Epithelial cell of proximal tubule (primary cell): ENCODE results near the gene CABLES2. TPM values are rescaled to one million over a fixed set of nuclear protein-coding genes. Genes with fewer than 3 reads are reported as not detected.

Experiments used
- DNase-seq: peaks from one replicate; pipeline ENCODE4 v3.0.0-alpha.2; 2011; ENCODE audit warnings: low read depth
- H3K4me3 ChIP-seq: 2 replicates; pipeline ENCODE4 v1.5.1; 2011; ENCODE audit warnings: low read depth, mild to moderate bottlenecking, low read length
- total RNA-seq: library from RNA; depleted of rRNA; stranded (reverse); fragments of >200 nt; gene quantifications from 2 replicates; pipeline ENCODE4 v1.2.3, GENCODE V29; 2015
- TF ChIP-seq, protein P1 (sequence below): conservative IDR thresholded peaks from 2 replicates; pipeline ENCODE4 v1.5.1; 2012; ENCODE audit warnings: low read depth, mild to moderate bottlenecking, low read length

The CABLES2 gene
- total RNA-seq, 1 donor from 2014 or later = 5.8 TPM

DNA sequence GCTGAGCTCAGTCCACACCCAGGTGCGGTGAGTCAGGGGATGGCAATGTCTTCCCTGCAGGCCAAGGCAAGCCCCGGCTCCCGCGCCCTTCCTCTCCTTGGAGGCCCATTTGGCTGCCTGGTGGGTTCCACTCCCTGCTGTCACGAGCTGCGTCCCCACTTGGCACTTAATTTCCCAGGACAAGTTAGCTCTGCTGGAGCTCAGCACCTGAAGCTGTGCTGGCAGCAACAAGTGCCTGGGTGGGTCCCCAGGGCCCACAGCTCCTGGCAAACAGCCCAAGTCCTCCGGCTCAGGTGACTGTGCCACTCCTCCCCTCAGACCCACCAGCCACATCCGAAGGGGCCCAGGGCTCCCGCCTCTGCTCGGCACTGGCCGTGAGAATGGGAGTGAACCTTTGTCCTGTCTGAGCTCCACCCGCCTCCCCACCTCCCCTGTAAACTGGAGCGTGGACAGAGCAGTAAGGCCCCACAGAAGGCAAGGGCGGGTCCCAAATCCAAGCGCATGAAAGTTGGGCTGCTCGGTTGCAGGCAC is 56.9 kb downstream of the CABLES2 start:
- H3K4me3 ChIP-seq = no peak overlapping the region
- DNase-seq = no peak
- TF ChIP-seq, protein P1, sequence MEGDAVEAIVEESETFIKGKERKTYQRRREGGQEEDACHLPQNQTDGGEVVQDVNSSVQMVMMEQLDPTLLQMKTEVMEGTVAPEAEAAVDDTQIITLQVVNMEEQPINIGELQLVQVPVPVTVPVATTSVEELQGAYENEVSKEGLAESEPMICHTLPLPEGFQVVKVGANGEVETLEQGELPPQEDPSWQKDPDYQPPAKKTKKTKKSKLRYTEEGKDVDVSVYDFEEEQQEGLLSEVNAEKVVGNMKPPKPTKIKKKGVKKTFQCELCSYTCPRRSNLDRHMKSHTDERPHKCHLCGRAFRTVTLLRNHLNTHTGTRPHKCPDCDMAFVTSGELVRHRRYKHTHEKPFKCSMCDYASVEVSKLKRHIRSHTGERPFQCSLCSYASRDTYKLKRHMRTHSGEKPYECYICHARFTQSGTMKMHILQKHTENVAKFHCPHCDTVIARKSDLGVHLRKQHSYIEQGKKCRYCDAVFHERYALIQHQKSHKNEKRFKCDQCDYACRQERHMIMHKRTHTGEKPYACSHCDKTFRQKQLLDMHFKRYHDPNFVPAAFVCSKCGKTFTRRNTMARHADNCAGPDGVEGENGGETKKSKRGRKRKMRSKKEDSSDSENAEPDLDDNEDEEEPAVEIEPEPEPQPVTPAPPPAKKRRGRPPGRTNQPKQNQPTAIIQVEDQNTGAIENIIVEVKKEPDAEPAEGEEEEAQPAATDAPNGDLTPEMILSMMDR = no peak

DNA sequence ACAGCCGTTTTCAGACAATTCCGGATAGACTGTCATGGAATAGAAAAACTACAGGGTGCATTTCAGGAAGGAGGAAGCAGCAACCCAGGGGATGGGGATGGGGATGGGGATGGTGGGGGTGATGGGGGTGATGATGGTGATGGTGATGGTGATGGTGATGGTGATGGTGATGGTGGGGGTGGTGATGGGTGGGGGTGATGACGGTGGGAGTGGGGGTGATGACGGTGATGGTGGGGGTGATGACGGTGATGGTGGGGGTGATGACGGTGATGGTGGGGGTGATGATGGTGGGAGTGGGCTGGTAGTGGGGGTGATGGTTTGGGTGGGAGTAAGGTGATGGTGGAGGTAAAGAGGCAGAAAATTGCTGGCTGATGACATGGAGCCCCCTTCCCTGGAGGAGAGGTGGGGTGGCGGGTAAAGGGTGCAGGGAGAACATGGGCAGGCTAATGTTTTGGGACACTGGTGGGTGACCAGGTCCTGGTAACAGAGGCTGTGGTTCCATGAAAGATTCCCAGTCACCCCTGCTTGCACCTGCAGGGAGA is 57.5 kb downstream of the CABLES2 start:
- no peak for DNase-seq
- H3K4me3 ChIP-seq = no peak overlapping the region
- TF ChIP-seq, protein P1 = no peak

GRCh38 chr20:62348604-62349003 is 58.5 kb downstream of the CABLES2 start:
- TF ChIP-seq, protein P1 = no peak
- no peak for DNase-seq
- no peak overlapping the region for H3K4me3 ChIP-seq

DNA sequence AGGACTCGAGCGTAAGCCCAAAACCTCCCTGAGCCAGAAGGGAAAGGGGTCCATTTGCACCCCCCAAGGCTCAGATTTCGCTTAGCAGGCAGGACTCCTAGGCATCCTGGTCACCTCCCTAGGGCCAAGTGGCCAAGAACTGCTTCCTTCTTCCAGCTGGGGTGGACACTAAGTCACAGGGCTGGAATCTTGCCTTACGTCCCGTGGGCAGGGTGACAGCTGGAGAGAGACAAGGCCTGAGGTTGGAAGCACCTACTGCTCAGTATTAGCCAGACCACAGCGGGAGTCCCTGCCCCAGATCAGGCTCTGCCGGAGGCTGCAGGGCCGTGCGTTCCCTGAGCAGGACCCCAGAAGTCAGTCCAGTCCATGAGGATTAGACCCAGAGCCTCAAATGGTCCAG is 59.6 kb downstream of the CABLES2 start:
- TF ChIP-seq, protein P1 = no peak
- no peak overlapping the region for H3K4me3 ChIP-seq
- no peak for DNase-seq

DNA sequence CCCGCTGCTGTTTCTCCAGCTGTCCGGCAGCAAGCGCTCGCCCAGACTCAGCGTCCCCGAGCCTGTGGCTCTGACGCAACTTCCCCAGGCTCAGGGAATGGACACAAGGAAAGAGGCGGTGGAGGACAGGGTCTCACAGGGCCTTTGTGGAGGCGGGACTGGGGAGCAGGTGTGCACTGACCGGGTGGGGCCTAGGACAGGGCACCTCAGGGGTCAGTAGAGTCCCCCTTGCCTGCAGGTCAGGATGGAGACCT is 60.0 kb downstream of the CABLES2 start:
- TF ChIP-seq, protein P1 = no peak
- H3K4me3 ChIP-seq = no peak overlapping the region
- no peak for DNase-seq

GRCh38 chr20:62346398-62347150 is 60.5 kb downstream of the CABLES2 start:
- no peak for DNase-seq
- TF ChIP-seq, protein P1 = no peak
- no peak overlapping the region for H3K4me3 ChIP-seq

- H3K4me3 ChIP-seq = no peak overlapping the region
- no peak for DNase-seq
- TF ChIP-seq, protein P1 = no peak
Observed at GRCh38 chr20:62345681-62346370, 61.3 kb downstream of the CABLES2 start.
